Activated T-cell treated with anti-CD3 and anti-CD28 coated beads, Interleukin-2, amount 50 U/mL, for 24 hours (primary cell): Measurements from ENCODE around the gene OLFML3.
A peak's percentile ranks its signal among the peaks of the same experiment; 100 is the strongest.

Experiments used
- DNase-seq: peaks from one replicate; pipeline ENCODE4 v3.0.0-alpha.2; 2020
- H3K27ac Mint-ChIP-seq: 2 replicates; pipeline ENCODE4 v1.8.0; 2020; ENCODE audit warnings: mild to moderate bottlenecking, mixed read lengths
- H3K27me3 Mint-ChIP-seq: 2 replicates; pipeline ENCODE4 v1.8.0; 2020; ENCODE audit warnings: mixed read lengths
- H3K36me3 Mint-ChIP-seq: 2 replicates; pipeline ENCODE4 v1.8.0; 2020; ENCODE audit warnings: low read depth, mixed read lengths
- H3K4me1 Mint-ChIP-seq: 2 replicates; pipeline ENCODE4 v1.8.0; 2020; ENCODE audit warnings: low read depth, mixed read lengths
- H3K4me3 Mint-ChIP-seq: 2 replicates; pipeline ENCODE4 v1.8.0; 2020; ENCODE audit warnings: mild to moderate bottlenecking, moderate library complexity, mixed read lengths
- H3K9me3 Mint-ChIP-seq: 2 replicates; pipeline ENCODE4 v1.8.0; 2020; ENCODE audit warnings: mixed read lengths

OLFML3 gene

GRCh38 chr1:113975211-113975895, 3.9 kb upstream of the OLFML3 start:
- peaks cover 53% of the 10 kb centered on the region for H3K4me1 Mint-ChIP-seq
- DNase-seq: no peak

GRCh38 chr1:113976609-113977278, 2.5 kb upstream of the OLFML3 start:
- peak overlapping the region; percentile 48 for H3K27ac Mint-ChIP-seq
- peaks cover 52% of the 10 kb centered on the region for H3K36me3 Mint-ChIP-seq
- H3K4me3 Mint-ChIP-seq: no peak overlapping the region
- no peaks in the 10 kb centered on the region for H3K27me3 Mint-ChIP-seq
- no peak for DNase-seq
- H3K9me3 Mint-ChIP-seq: no peaks in the 10 kb centered on the region
- H3K4me1 Mint-ChIP-seq: peaks cover 53% of the 10 kb centered on the region

More at GRCh38 chr1:113975211-113975895, 3.9 kb upstream of the OLFML3 start:
- peak overlapping the region; percentile 70 for H3K27ac Mint-ChIP-seq
- no peak overlapping the region for H3K4me3 Mint-ChIP-seq
- peaks cover 65% of the 10 kb centered on the region for H3K36me3 Mint-ChIP-seq
- H3K27me3 Mint-ChIP-seq: no peaks in the 10 kb centered on the region
- no peaks in the 10 kb centered on the region for H3K9me3 Mint-ChIP-seq

- peaks cover 50% of the 10 kb centered on the region for H3K4me1 Mint-ChIP-seq
- H3K27me3 Mint-ChIP-seq: no peaks in the 10 kb centered on the region
- peak overlapping the region; percentile 28 for H3K27ac Mint-ChIP-seq
Observed at GRCh38 chr1:113977906-113978305, 1.4 kb upstream of the OLFML3 start.

GRCh38 chr1:113980110-113980509, 836 bp downstream of the OLFML3 start:
- H3K4me3 Mint-ChIP-seq: no peak overlapping the region
- no peak for DNase-seq
- H3K27me3 Mint-ChIP-seq: no peaks in the 10 kb centered on the region
- H3K4me1 Mint-ChIP-seq: peaks cover 37% of the 10 kb centered on the region
- peaks cover 20% of the 10 kb centered on the region for H3K36me3 Mint-ChIP-seq
- H3K27ac Mint-ChIP-seq: peak overlapping the region; percentile 27
- no peaks in the 10 kb centered on the region for H3K9me3 Mint-ChIP-seq

More at GRCh38 chr1:113977906-113978305, 1.4 kb upstream of the OLFML3 start:
- Mint-ChIP-seq H3K36me3 (peaks cover 40% of the 10 kb centered on the region), H3K4me3 (no peak overlapping the region), H3K9me3 (no peaks in the 10 kb centered on the region)
- DNase-seq: no peak

- no peak for DNase-seq
- H3K27me3 Mint-ChIP-seq: no peaks in the 10 kb centered on the region
- H3K36me3 Mint-ChIP-seq: peaks cover 2% of the 10 kb centered on the region
- no peak overlapping the region for H3K4me3 Mint-ChIP-seq
- no peak overlapping the region for H3K27ac Mint-ChIP-seq
- H3K9me3 Mint-ChIP-seq: no peaks in the 10 kb centered on the region
- peaks cover 17% of the 10 kb centered on the region for H3K4me1 Mint-ChIP-seq
Observed at GRCh38 chr1:113981962-113982931, 3.0 kb downstream of the OLFML3 start.

- Mint-ChIP-seq H3K27ac (no peak overlapping the region), H3K27me3 (no peaks in the 10 kb centered on the region), H3K4me1 (peaks cover 13% of the 10 kb centered on the region), H3K4me3 (no peak overlapping the region), H3K9me3 (no peaks in the 10 kb centered on the region), H3K36me3 (no peaks in the 10 kb centered on the region)
- DNase-seq: no peak
Observed at GRCh38 chr1:113982949-113983348, 3.7 kb downstream of the OLFML3 start.

GRCh38 chr1:113983391-113983790, 4.1 kb downstream of the OLFML3 start:
- H3K27me3 Mint-ChIP-seq: no peaks in the 10 kb centered on the region
- no peaks in the 10 kb centered on the region for H3K9me3 Mint-ChIP-seq
- peaks cover 8% of the 10 kb centered on the region for H3K4me1 Mint-ChIP-seq
- no peak for DNase-seq
- H3K4me3 Mint-ChIP-seq: no peak overlapping the region
- H3K36me3 Mint-ChIP-seq: no peaks in the 10 kb centered on the region
- H3K27ac Mint-ChIP-seq: no peak overlapping the region

- no peak for DNase-seq
- no peaks in the 10 kb centered on the region for H3K9me3 Mint-ChIP-seq
- no peaks in the 10 kb centered on the region for H3K36me3 Mint-ChIP-seq
- H3K27ac Mint-ChIP-seq: no peak overlapping the region
- H3K27me3 Mint-ChIP-seq: no peaks in the 10 kb centered on the region
- no peak overlapping the region for H3K4me3 Mint-ChIP-seq
- H3K4me1 Mint-ChIP-seq: peaks cover 4% of the 10 kb centered on the region
Observed at GRCh38 chr1:113983826-113984225, 4.6 kb downstream of the OLFML3 start.

GRCh38 chr1:113984710-113985109, 5.4 kb downstream of the OLFML3 start:
- Mint-ChIP-seq H3K27ac (no peak overlapping the region), H3K9me3 (no peaks in the 10 kb centered on the region)
- DNase-seq: no peak

GRCh38 chr1:113986802-113987201, 7.5 kb downstream of the OLFML3 start:
- Mint-ChIP-seq H3K27ac (no peak overlapping the region), H3K36me3 (no peaks in the 10 kb centered on the region), H3K27me3 (peaks cover 2% of the 10 kb centered on the region), H3K9me3 (no peaks in the 10 kb centered on the region), H3K4me3 (no peak overlapping the region), H3K4me1 (peaks cover 2% of the 10 kb centered on the region)
- no peak for DNase-seq

More at GRCh38 chr1:113984710-113985109, 5.4 kb downstream of the OLFML3 start:
- Mint-ChIP-seq H3K4me1 (peaks cover 2% of the 10 kb centered on the region), H3K36me3 (no peaks in the 10 kb centered on the region), H3K4me3 (no peak overlapping the region), H3K27me3 (peaks cover 1% of the 10 kb centered on the region)

- no peak for DNase-seq
- Mint-ChIP-seq H3K9me3 (no peaks in the 10 kb centered on the region), H3K27ac (no peak overlapping the region), H3K27me3 (peaks cover 2% of the 10 kb centered on the region), H3K4me1 (peaks cover 2% of the 10 kb centered on the region), H3K36me3 (no peaks in the 10 kb centered on the region), H3K4me3 (no peak overlapping the region)
Observed at GRCh38 chr1:113987259-113987658, 8.0 kb downstream of the OLFML3 start.

- no peak for DNase-seq
- H3K4me3 Mint-ChIP-seq: no peak overlapping the region
Observed at GRCh38 chr1:113990530-113990929, 11.3 kb downstream of the OLFML3 start.

GRCh38 chr1:113990961-113991360, 11.7 kb downstream of the OLFML3 start:
- no peak overlapping the region for H3K4me3 Mint-ChIP-seq
- H3K9me3 Mint-ChIP-seq: peaks cover 17% of the 10 kb centered on the region
- peaks cover 2% of the 10 kb centered on the region for H3K27me3 Mint-ChIP-seq
- H3K4me1 Mint-ChIP-seq: peaks cover 2% of the 10 kb centered on the region
- peaks cover 9% of the 10 kb centered on the region for H3K36me3 Mint-ChIP-seq
- no peak overlapping the region for H3K27ac Mint-ChIP-seq
- DNase-seq: no peak

More at GRCh38 chr1:113990530-113990929, 11.3 kb downstream of the OLFML3 start:
- no peak overlapping the region for H3K27ac Mint-ChIP-seq
- peaks cover 2% of the 10 kb centered on the region for H3K27me3 Mint-ChIP-seq
- H3K4me1 Mint-ChIP-seq: peaks cover 2% of the 10 kb centered on the region
- peaks cover 9% of the 10 kb centered on the region for H3K36me3 Mint-ChIP-seq
- H3K9me3 Mint-ChIP-seq: peaks cover 15% of the 10 kb centered on the region

- Mint-ChIP-seq H3K9me3 (peaks cover 18% of the 10 kb centered on the region), H3K27me3 (peaks cover 2% of the 10 kb centered on the region), H3K4me3 (no peak overlapping the region), H3K27ac (no peak overlapping the region), H3K4me1 (peaks cover 2% of the 10 kb centered on the region), H3K36me3 (peaks cover 9% of the 10 kb centered on the region)
- DNase-seq: no peak
Observed at GRCh38 chr1:113991467-113991997, 12.3 kb downstream of the OLFML3 start.
